ENCODE data around the gene SLC22A4.

SLC22A4 gene

DNA sequence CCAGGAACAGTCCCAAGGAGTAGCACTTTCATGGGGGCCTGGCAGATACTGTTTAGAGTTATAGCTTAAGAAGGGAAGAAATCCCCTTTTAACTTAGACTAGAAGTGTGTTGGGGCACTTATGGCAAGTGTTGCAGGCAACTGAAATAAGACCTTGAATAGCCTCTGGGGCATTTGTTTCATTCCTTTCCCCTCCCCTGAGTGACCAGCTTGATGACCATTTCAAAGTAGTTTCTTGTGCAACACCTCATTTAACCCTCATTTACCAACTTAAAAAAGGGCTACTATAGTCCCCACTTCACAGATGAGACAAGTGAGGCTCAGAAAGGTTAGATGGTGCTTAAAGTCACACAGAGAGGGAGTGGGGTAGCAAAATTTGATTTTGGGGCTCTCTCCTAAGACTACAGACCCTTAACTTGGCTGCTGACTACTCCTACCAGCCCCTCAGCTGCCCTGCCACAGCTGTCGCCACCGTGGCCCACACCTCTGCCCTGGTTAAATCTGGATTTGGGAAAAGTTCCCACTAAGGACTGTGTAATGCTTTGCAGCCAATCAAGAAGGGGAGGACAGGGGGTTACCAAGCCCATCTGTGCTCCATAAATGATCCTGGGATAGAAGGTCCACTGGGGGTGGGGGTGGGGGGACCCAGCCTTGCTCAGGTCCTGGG lies 31.2 kb upstream of the SLC22A4 start:
- no peak for DNase-seq (ENCODE audit: low read depth)

DNA sequence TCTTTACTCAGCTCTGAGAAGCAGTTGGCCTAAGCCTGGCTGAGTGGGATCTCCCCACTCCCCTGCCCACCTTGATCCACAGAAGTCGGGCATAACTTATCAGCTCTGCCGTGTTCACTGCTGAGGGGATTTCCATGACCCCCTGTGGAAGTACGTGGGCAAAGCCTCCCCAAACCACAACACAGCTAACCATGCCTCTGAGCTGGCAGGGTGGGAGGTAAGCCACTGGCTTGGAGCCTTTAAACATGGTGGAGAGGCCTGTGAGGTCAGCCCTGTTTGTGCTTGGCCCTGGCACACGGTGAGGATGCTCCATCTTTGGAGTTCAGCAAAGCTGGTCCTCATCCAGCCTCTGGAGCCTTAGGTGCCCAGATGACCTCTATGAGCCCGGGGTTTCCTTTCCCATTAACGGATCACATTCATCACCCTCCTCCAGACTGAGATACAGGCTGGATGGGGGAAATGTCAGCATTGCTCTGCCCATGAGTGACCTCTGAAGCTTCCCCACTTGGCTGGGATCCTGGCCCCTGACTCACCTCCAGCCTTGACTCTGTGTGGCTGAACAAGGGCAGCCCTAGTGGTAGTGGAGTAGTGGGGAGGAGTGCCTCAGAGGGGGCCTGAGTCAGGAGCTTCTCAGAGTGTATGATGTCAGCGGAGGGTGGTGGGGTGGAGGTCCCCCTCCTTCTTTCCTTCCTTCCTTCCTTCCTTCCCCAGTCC lies 30.5 kb upstream of the SLC22A4 start:
- DNase-seq (ENCODE audit: low read depth) = peak; percentile 43

- DNase-seq (ENCODE audit: low read depth) = no peak
Observed at GRCh38 chr5:132264546-132265335, 29.5 kb upstream of the SLC22A4 start.

- DNase-seq (ENCODE audit: low read depth) = no peak
Observed at GRCh38 chr5:132265336-132266030, 28.7 kb upstream of the SLC22A4 start.

- DNase-seq (ENCODE audit: low read depth) = no peak
Observed at GRCh38 chr5:132266031-132266835, 28.0 kb upstream of the SLC22A4 start.

- no peak for DNase-seq (ENCODE audit: low read depth)
Observed at GRCh38 chr5:132266836-132267160, 27.4 kb upstream of the SLC22A4 start.

DNA sequence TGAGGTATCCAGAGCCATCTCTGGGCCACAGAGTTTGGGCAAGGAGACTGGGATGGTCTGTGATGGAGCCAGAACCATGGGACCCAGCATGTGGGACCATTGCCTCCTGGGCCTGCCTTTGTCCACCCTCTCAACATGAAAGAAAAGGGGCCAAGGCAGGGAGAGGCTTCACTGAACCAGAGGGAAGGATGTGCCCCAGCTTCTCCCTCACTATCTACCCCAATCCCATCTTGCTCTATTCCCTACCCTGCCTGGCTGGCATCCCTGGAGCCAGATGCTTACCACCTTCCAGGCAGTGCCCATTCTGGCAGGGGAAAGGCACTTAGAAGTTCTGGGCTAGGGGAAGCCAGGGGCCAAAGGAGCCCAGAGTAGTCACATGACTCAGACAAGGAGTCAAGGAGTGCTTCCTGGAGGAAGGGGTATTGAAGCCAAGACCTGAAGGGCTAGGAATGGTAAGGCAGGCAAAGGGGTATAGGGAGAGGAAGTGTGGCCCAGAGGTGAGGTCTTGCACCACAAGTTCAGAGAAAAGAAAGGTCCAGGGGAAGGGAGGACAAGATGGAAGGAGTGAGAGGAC lies 26.9 kb upstream of the SLC22A4 start:
- no peak for DNase-seq (ENCODE audit: low read depth)

DNA sequence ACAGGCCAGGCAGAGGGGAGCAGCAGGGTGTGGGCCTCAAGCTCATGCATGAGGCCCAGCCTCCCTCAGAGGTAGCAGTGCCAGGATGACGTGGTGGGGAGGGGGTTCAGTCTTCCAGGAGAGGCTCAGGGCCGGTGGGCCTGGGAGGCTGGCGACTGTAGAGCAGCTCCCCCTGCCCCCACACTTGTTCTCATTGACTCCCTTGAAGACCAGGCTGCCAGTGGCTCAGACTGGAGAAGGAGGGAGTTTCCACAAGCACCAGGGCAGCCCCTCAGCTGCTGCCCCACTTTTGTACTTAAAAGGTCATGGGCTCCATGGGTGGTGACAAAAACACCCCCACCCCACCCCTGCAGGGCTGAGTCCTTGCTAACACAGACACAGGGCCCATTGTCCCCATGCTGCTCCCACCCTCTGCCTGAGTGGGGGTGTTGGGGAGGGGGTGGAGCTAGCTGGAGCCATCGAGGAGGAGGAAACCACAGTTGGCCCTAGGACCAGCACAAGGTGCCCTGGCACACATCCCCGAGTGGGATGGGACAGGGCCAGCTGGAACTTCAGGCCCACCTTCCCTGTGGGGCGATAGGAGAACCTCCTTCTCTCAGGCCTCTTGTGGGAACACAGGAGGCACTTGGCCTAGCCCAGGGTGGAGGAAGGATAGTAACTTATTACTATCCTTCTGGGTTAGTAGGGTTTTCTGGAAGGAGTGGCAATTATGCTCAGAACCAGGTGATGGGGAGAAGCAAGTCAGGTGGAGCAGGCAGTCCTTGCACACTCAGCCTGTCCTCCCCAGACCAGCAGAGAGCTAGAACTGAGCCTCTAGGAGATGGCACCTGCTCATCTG lies 26.0 kb upstream of the SLC22A4 start:
- DNase-seq (ENCODE audit: low read depth) = no peak

- no peak for DNase-seq (ENCODE audit: low read depth)
Observed at GRCh38 chr5:132268769-132269551, 25.2 kb upstream of the SLC22A4 start.

DNA sequence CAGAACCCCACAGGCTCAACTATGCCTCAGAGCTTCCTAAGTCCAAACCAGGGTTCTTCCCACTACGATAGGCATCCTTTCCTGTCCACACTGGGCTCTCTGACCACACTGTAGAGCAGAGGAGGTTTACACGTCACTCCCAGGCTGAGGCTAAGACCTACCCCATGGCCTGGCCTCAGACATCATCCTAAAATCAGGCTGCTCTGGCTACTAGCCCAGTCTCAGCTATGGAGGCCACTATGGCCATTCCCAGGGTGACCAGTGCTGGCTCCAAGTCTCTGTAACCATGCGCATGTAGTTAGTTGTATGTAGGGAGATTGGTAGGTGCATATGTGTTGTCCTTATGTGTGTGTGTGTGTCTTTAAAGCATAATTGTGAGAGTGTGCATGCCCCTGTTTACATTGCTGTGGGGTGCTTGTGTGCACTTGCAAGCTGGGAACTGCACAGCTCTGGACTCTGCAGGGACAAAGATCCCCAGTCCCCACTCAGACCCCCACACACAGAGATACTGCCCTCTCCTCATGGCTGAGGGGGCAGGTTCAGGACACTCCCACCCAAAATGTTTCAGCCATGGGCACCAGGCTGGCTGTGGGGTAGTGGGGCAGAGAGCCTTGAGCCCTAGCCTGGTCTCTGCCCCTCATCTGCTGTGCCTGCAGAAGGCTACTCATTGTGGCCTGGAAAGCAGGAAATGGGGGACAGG lies 24.4 kb upstream of the SLC22A4 start:
- DNase-seq (ENCODE audit: low read depth) = no peak

DNA sequence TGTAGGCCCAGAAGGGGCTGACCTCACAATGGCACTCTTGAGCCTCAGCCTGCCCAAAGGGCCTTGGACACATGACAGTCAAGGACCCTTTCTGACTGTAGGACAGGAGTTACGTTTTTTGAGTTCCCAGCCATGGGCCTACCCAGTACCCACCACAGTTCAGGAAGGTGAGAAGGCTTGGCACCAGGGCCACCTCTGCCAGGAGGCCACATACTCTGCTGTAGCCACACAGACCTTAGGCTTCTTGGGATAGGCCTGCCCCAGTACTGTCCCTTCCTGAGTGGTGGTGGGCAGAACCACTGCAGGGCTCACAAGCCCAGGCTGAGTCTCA lies 23.9 kb upstream of the SLC22A4 start:
- no peak for DNase-seq (ENCODE audit: low read depth)

DNA sequence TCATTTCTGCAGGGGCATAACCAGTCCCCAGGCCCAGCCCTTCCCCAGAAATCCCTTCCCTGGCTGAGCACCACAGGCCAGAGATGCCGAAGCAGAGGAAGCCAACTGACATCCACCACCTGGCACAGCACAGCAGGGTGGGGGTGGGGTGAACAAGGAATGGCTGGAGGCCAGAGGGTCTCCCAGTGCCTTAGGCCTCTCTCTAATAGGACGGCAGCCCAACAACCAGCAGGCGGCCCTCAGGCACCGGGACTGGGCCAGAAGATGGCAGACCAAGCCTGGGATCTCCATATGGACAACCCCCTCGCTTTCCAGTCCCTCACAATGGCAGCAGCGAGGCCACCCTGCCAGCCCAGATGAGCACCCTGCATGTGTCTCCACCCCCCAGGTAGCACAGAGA lies 23.5 kb upstream of the SLC22A4 start:
- DNase-seq (ENCODE audit: low read depth) = no peak

GRCh38 chr5:132271251-132272246 lies 22.6 kb upstream of the SLC22A4 start:
- no peak for DNase-seq (ENCODE audit: low read depth)

- peak; percentile 65 for DNase-seq (ENCODE audit: low read depth)
Observed at GRCh38 chr5:132272311-132273210, 21.6 kb upstream of the SLC22A4 start.

- no peak for DNase-seq (ENCODE audit: low read depth)
Observed at GRCh38 chr5:132273631-132274030, 20.6 kb upstream of the SLC22A4 start.

GRCh38 chr5:132274050-132274792 lies 20.0 kb upstream of the SLC22A4 start:
- DNase-seq (ENCODE audit: low read depth) = no peak
